Neuronal stem cell (in vitro differentiated cells): ENCODE measurements around the gene SEC22B.
"Not testable (repeated sequence)": the region's sequence is repeated elsewhere in the genome, so short reads cannot be mapped to it uniquely, and the experiment has no call there.

Source experiments
- DNase-seq: peaks from one replicate; pipeline ENCODE4 v3.0.0-alpha.2; 2013; ENCODE audit warnings: low spot score
- H2AFZ ChIP-seq: one replicate; pipeline ENCODE4 v1.6.1; 2013; ENCODE audit warnings: mild to moderate bottlenecking, low read length, inconsistent platforms
- H2AK5ac ChIP-seq: 2 replicates; pipeline ENCODE4 v1.6.1; 2013; ENCODE audit warnings: low read depth, mild to moderate bottlenecking, inconsistent platforms, low read length, moderate library complexity, mixed read lengths
- H2BK120ac ChIP-seq: 2 replicates; pipeline ENCODE4 v1.6.1; 2013; ENCODE audit warnings: low read depth, mild to moderate bottlenecking, inconsistent platforms, low read length, moderate library complexity, mixed read lengths
- H2BK12ac ChIP-seq: one replicate; pipeline ENCODE4 v1.6.1; 2013; ENCODE audit warnings: low read length, inconsistent platforms
- H2BK15ac ChIP-seq: 2 replicates; pipeline ENCODE4 v1.6.1; 2013; ENCODE audit warnings: mild to moderate bottlenecking, low read length, inconsistent platforms, mixed read lengths
- H2BK5ac ChIP-seq: one replicate; pipeline ENCODE4 v1.6.1; 2013; ENCODE audit warnings: inconsistent platforms, mild to moderate bottlenecking, low read length, moderate library complexity
- H3K14ac ChIP-seq: one replicate; pipeline ENCODE4 v1.6.1; 2013; ENCODE audit warnings: low read length, inconsistent platforms
- H3K18ac ChIP-seq: 2 replicates; pipeline ENCODE4 v1.6.1; 2013; ENCODE audit warnings: low read length, inconsistent platforms
- H3K23ac ChIP-seq: 2 replicates; pipeline ENCODE4 v1.6.1; 2013; ENCODE audit warnings: low read depth, mild to moderate bottlenecking, mixed read lengths, low read length, inconsistent platforms; ENCODE audit not compliant: poor library complexity
- H3K27ac ChIP-seq: replicated peaks from 3 replicates; pipeline ENCODE4 v1.5.1; 2013; ENCODE audit warnings: low read length, inconsistent platforms
- H3K27me3 ChIP-seq, 3 experiments: 2 replicates each; pipeline ENCODE4 v1.6.1; 2013; ENCODE audit warnings: low read length in 3 of 3, mild to moderate bottlenecking in 2 of 3, inconsistent platforms in 1 of 3, low read depth in 1 of 3, mixed read lengths in 1 of 3, moderate library complexity in 1 of 3; ENCODE audit not compliant: control insufficient read depth in 3 of 3, insufficient read depth in 3 of 3
- H3K36me3 ChIP-seq, 2 donors: replicated peaks in 1 of 2; 2 replicates each; pipeline ENCODE4 v1.6.1; 2013; ENCODE audit warnings: low read length in 2 of 2; ENCODE audit not compliant: control insufficient read depth in 2 of 2, insufficient read depth in 2 of 2
- H3K4ac ChIP-seq: 2 replicates; pipeline ENCODE4 v1.6.1; 2013; ENCODE audit warnings: inconsistent platforms, mild to moderate bottlenecking, low read length, moderate library complexity
- H3K4me1 ChIP-seq, 2 donors: 1 replicate in 1 of 2; 2 replicates in 1 of 2; pipeline ENCODE4 v1.6.1; 2013; ENCODE audit warnings: low read length in 2 of 2, low read depth in 1 of 2; ENCODE audit not compliant: control insufficient read depth in 2 of 2, insufficient read depth in 1 of 2
- H3K4me2 ChIP-seq: one replicate; pipeline ENCODE4 v1.6.1; 2013; ENCODE audit warnings: mild to moderate bottlenecking, low read length, inconsistent platforms; ENCODE audit not compliant: insufficient read depth, poor library complexity, severe bottlenecking
- H3K4me3 ChIP-seq, 2 donors: 2 replicates each; pipeline ENCODE4 v1.5.1; 2013; ENCODE audit warnings: low read length in 2 of 2, mild to moderate bottlenecking in 2 of 2, inconsistent platforms in 1 of 2, moderate library complexity in 1 of 2
- H3K79me1 ChIP-seq: one replicate; pipeline ENCODE4 v1.6.1; 2013; ENCODE audit warnings: low read depth, mild to moderate bottlenecking, inconsistent platforms, low read length, moderate library complexity
- H3K9ac ChIP-seq: one replicate; pipeline ENCODE4 v1.6.1; 2013; ENCODE audit warnings: mild to moderate bottlenecking, low read depth, low read length, inconsistent platforms; ENCODE audit not compliant: poor library complexity
- H3K9me3 ChIP-seq, 2 donors: replicated peaks in 1 of 2; 2 replicates each; pipeline versions ENCODE3 to v1.6.1; 2013; ENCODE audit warnings: low read length in 2 of 2, mild to moderate bottlenecking in 2 of 2, inconsistent platforms in 1 of 2, low read depth in 1 of 2, mixed read lengths in 1 of 2, moderate library complexity in 1 of 2; ENCODE audit not compliant: control insufficient read depth in 2 of 2, insufficient read depth in 1 of 2
- H4K8ac ChIP-seq: one replicate; pipeline ENCODE4 v1.6.1; 2013; ENCODE audit warnings: low read depth, mild to moderate bottlenecking, inconsistent platforms, low read length, moderate library complexity
- H4K91ac ChIP-seq: one replicate; pipeline ENCODE4 v1.6.1; 2013; ENCODE audit warnings: low read length, low read depth, mild to moderate bottlenecking, inconsistent platforms; ENCODE audit not compliant: poor library complexity
- WGBS, 2 donors: extraction: QIAGEN DNeasy Blood & Tissue Kit; methylation state at CpG; one replicate each; pipeline ENCODE4 v1.1.7; 2013; ENCODE audit warnings: missing lambda C conversion rate in 2 of 2, mixed read lengths in 1 of 2; ENCODE audit not compliant: insufficient read length in 2 of 2, insufficient replicate concordance in 1 of 2; ENCODE audit errors: extremely low coverage in 2 of 2; 5-methylcytosine and 5-hydroxymethylcytosine counted together

SEC22B gene

GRCh38 chr1:120144169-120144568 lies 32.2 kb downstream of the SEC22B start:
- WGBS, 2 donors, result no CpG with 5 or more reads among the region's 2 CpGs
- H3K36me3 ChIP-seq, H3K4me3 ChIP-seq, H2AFZ ChIP-seq, H3K4ac ChIP-seq, H2BK12ac ChIP-seq, H3K9ac ChIP-seq, H3K27ac ChIP-seq, DNase-seq, H3K18ac ChIP-seq, H3K9me3 ChIP-seq, H4K91ac ChIP-seq, H3K14ac ChIP-seq, H2BK15ac ChIP-seq, H3K23ac ChIP-seq, H2AK5ac ChIP-seq, H3K4me1 ChIP-seq, H4K8ac ChIP-seq, H3K27me3 ChIP-seq, H2BK5ac ChIP-seq, H3K79me1 ChIP-seq, H2BK120ac ChIP-seq, H3K4me2 ChIP-seq: not testable (repeated sequence)

- not testable (repeated sequence) for H3K9ac ChIP-seq, H3K23ac ChIP-seq, H3K27me3 ChIP-seq, H3K14ac ChIP-seq, H4K8ac ChIP-seq, H2BK5ac ChIP-seq, H3K18ac ChIP-seq, H4K91ac ChIP-seq, H3K79me1 ChIP-seq, H2AFZ ChIP-seq, H3K4me1 ChIP-seq, H3K4me2 ChIP-seq, H3K9me3 ChIP-seq, H2AK5ac ChIP-seq, H3K4me3 ChIP-seq, H2BK15ac ChIP-seq, H2BK120ac ChIP-seq, H3K36me3 ChIP-seq, H3K4ac ChIP-seq, H2BK12ac ChIP-seq, DNase-seq, H3K27ac ChIP-seq
- WGBS, 2 donors, result no CpG with 5 or more reads among the region's 3 CpGs
Observed at GRCh38 chr1:120143334-120143733, 33.0 kb downstream of the SEC22B start.

DNA sequence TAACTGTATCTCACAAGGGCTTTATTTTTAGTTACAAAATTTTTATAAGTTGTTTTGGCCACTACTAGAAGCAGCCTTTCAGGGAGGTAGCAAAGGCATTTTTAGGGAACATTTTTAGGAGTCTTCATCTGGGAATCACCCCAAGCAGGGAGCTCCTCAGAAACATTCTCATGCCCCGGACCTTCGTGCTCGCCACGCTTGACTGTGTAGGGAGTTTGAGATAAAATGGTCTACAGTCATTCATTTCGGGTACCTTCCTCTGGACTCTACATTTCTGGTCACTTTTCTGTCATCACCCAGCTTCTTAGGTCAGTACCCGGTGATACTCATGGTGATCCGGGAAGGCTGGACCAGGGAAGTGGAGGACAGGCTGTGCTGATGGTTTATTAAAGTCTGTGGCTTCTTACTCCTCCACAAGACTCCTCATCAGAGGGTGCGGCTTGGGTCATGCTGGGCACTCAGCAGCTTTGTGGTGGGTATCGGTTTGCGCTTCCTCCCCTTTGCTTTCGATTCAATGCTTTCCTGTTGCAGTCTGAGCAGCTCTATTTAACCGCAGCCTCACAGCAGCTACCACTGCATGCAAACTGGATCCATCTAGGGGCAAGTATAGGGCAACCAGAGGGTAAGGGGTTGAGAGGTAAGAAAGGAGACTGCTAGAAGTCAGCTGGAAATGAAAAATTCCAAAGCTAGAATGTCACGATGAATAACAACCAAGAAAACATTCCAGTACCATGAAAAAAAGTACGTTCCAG lies 33.6 kb downstream of the SEC22B start:
- H3K4ac ChIP-seq, H3K4me3 ChIP-seq, H3K4me2 ChIP-seq, H3K27ac ChIP-seq, H3K9me3 ChIP-seq, DNase-seq, H2BK120ac ChIP-seq, H4K91ac ChIP-seq, H3K18ac ChIP-seq, H3K9ac ChIP-seq, H3K36me3 ChIP-seq, H2BK12ac ChIP-seq, H2BK5ac ChIP-seq, H3K4me1 ChIP-seq, H4K8ac ChIP-seq, H3K14ac ChIP-seq, H3K27me3 ChIP-seq, H3K23ac ChIP-seq, H2AK5ac ChIP-seq, H2BK15ac ChIP-seq, H3K79me1 ChIP-seq, H2AFZ ChIP-seq: not testable (repeated sequence)
- no CpG with 5 or more reads among the region's 14 CpGs for WGBS, 2 donors

GRCh38 chr1:120141865-120142264 lies 34.5 kb downstream of the SEC22B start:
- not testable (repeated sequence) for H4K91ac ChIP-seq, H3K4me3 ChIP-seq, H3K4ac ChIP-seq, H2BK15ac ChIP-seq, H3K9ac ChIP-seq, H3K27ac ChIP-seq, H3K23ac ChIP-seq, H3K4me2 ChIP-seq, H3K14ac ChIP-seq, H2AFZ ChIP-seq, H3K18ac ChIP-seq, DNase-seq, H2BK5ac ChIP-seq, H3K79me1 ChIP-seq, H4K8ac ChIP-seq, H3K27me3 ChIP-seq, H3K4me1 ChIP-seq, H2BK120ac ChIP-seq, H2AK5ac ChIP-seq, H2BK12ac ChIP-seq, H3K9me3 ChIP-seq, H3K36me3 ChIP-seq
